Astrocyte of the spinal cord (primary cell): ENCODE data around the gene TAPT1.

Experiments used
- DNase-seq: peaks from one replicate; pipeline ENCODE4 v3.0.0; 2011; ENCODE audit warnings: low read depth, low spot score
- H3K4me3 ChIP-seq: 2 replicates; pipeline ENCODE4 v1.5.1; 2011; ENCODE audit warnings: low read depth, mild to moderate bottlenecking, low read length, moderate library complexity
- CTCF ChIP-seq: IDR thresholded peaks from 2 replicates; pipeline ENCODE4 v1.5.1; 2012; ENCODE audit warnings: low read depth, mild to moderate bottlenecking, low read length, inconsistent platforms
- in situ Hi-C: cut with HindIII; loops from 2 replicates; pipeline ENCODE4 v1.10.0; 2017; ENCODE audit warnings: low sequenced_read_pairs

TAPT1 gene

GRCh38 chr4:16168710-16169388 lies 57.4 kb downstream of the TAPT1 start:
- no peak overlapping the region for H3K4me3 ChIP-seq
- no peak for TF ChIP-seq CTCF
- in situ Hi-C loops: no loop called here
- no peak for DNase-seq

- no peak overlapping the region for H3K4me3 ChIP-seq
- no peak for TF ChIP-seq CTCF
- in situ Hi-C loops: no loop called here
- no peak for DNase-seq
Observed at GRCh38 chr4:16168144-16168543, 58.1 kb downstream of the TAPT1 start.

- in situ Hi-C loops: no loop called here
- no peak for TF ChIP-seq CTCF
- DNase-seq: no peak
Observed at GRCh38 chr4:16165931-16166330, 60.3 kb downstream of the TAPT1 start.

GRCh38 chr4:16162891-16163290 lies 63.4 kb downstream of the TAPT1 start:
- TF ChIP-seq CTCF: no peak
- in situ Hi-C loops: no loop called here
- DNase-seq: no peak
- no peak overlapping the region for H3K4me3 ChIP-seq

More at GRCh38 chr4:16165931-16166330, 60.3 kb downstream of the TAPT1 start:
- no peak overlapping the region for H3K4me3 ChIP-seq

GRCh38 chr4:16161851-16162408 lies 64.3 kb downstream of the TAPT1 start:
- in situ Hi-C loops: no loop called here
- no peak for TF ChIP-seq CTCF
- no peak overlapping the region for H3K4me3 ChIP-seq
- no peak for DNase-seq

- TF ChIP-seq CTCF: no peak
- no peak for DNase-seq
- in situ Hi-C loops: no loop called here
Observed at GRCh38 chr4:16160457-16160856, 65.8 kb downstream of the TAPT1 start.

More at GRCh38 chr4:16160457-16160856, 65.8 kb downstream of the TAPT1 start:
- no peak overlapping the region for H3K4me3 ChIP-seq
